Germinal center (tissue), 1 donor: ENCODE measurements around the gene COL9A1.
"Not testable (repeated sequence)": the region's sequence is repeated elsewhere in the genome, so short reads cannot be mapped to it uniquely, and the experiment has no call there.

Source experiments
- DNase-seq: peaks from one replicate; pipeline ENCODE4 v3.0.0; 2012; ENCODE audit warnings: mixed read lengths, low spot score

COL9A1 gene

GRCh38 chr6:70303034-70303525 lies at the start of gene COL9A1:
Gene COL9A1 (minus strand): TSS chr6:70303084. CDS start chr6:70302924, 160 bp downstream.
- DNase-seq, result no peak

- DNase-seq, result no peak
Measured at GRCh38 chr6:70351461-70351860, 48.6 kb upstream of the COL9A1 start.

- DNase-seq, result no peak
Measured at GRCh38 chr6:70345619-70346018, 42.7 kb upstream of the COL9A1 start.

- no peak for DNase-seq
Measured at GRCh38 chr6:70343313-70343712, 40.4 kb upstream of the COL9A1 start.

- DNase-seq, result not testable (repeated sequence)
Measured at GRCh38 chr6:70339810-70340209, 36.9 kb upstream of the COL9A1 start.

DNA sequence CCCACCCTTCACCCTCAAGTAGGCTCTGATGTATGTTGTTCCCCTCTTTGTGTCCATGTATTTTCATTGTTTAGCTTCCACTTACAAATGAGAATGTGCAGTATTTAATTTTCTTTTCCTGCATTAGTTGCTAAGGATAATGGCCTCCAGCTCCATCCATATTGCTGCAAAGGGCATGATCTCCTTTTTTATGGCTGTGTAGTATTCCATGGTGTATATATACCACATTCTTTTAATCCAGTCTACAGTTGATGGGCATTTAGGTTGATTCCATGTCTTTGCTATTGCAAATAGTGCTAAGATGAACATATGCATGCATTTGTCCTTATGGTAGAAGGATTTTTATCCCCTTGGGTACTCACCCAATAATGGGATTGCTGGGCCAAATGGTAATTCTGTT lies 35.9 kb upstream of the COL9A1 start:
- DNase-seq, result no peak

DNA sequence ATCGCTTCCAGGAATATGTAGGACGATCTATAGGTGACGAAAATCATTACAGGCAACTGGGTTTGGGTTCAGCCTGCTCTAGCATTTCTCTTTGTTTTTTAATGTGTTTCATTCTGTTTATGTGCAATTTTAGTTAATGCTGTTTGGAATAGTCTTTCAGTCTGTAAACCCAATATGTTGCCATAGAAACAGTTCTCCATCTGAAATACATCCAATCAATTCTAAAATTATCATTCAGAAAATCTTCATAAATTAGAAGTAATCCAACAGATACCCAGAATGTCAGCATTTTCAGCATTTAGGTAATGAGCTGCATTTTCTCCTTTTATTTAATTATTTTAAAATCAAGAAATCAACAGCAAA lies 34.8 kb upstream of the COL9A1 start:
- no peak for DNase-seq

GRCh38 chr6:70336996-70337742 lies 34.3 kb upstream of the COL9A1 start:
- DNase-seq, result no peak

GRCh38 chr6:70327036-70327435 lies 24.2 kb upstream of the COL9A1 start:
- DNase-seq, result no peak

GRCh38 chr6:70325009-70325408 lies 22.1 kb upstream of the COL9A1 start:
- no peak for DNase-seq

- DNase-seq, result not testable (repeated sequence)
Measured at GRCh38 chr6:70317799-70318198, 14.9 kb upstream of the COL9A1 start.

GRCh38 chr6:70315079-70315751 lies 12.3 kb upstream of the COL9A1 start:
- DNase-seq, result no peak

DNA sequence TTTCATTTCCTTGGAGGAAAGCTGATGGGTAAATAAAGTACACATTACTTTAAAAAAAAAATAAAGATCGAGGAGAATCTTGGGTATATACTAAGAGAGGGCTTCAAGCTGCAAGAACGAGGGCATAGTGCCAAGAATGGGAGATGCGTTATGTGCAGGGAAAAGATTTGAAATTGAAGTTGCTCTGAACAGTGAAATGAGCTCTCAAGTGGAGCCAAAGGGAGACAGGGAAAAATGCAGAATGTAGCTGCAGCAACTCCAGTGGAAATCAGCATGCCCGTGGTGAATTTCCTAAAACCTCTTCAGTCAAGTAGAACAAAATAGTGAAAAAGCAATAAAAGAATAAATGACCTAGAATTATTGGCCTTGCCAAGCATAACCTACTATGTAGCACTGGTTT lies 11.4 kb upstream of the COL9A1 start:
- DNase-seq, result no peak

DNA sequence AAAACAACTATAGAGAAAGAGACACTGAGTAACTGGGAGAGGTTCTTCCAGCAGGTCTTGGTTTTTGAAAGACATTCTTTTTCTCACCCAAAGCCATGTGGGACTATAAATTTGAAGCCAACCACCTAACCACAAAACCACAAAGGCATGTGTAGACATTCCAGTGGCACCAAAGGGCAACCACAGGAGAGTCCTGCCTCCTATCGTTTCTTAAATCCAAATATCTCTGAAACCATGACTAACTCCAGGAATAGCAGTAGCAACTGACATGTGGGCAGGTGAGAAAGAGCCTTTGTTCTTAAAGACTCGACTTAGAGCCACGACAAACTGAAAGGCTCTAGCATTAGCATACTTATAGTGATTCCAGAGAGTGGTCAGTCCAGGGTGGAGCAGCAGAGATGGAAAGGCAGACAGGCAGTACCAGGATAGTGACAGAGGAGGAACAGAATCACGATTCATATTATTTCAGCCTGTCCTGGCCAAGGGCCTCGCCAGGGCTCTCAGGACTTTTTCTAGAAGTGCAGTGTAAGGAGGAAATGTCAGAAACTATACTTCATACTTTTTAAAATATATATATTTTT lies 9.4 kb upstream of the COL9A1 start:
- no peak for DNase-seq

DNA sequence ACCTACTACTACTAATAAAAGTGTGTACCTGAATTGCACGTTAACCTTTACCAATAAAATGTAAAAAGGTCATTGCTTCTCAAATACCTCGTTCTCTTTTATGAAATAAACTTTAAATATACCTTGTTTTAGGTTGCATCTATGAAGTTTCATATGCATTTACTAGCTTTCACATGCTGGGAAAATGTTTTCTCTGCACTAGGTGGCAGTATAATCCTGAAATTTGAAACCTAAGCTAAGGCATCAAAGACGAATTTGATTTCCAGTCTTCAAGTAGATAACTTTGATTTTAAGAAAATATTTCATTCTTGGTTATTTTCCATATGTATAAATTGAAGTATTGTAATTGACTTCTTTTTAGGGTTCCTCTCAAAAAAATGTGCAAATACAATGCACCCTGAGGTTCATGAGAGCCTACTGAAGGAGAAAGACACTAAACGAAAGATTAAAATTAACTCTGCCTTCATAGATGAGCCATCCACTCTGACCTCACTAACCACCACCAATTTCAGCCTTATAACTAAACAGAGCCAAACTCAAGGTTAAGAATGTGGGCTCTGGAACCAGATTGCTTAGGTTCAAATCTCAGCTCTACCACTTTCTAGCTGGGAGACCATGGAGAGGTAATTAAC lies 7.3 kb upstream of the COL9A1 start:
- peak; percentile 5 for DNase-seq

GRCh38 chr6:70309243-70309642 lies 6.4 kb upstream of the COL9A1 start:
- DNase-seq, result no peak

GRCh38 chr6:70308142-70308541 lies 5.3 kb upstream of the COL9A1 start:
- DNase-seq, result not testable (repeated sequence)

GRCh38 chr6:70307008-70307407 lies 4.1 kb upstream of the COL9A1 start:
- DNase-seq, result no peak

DNA sequence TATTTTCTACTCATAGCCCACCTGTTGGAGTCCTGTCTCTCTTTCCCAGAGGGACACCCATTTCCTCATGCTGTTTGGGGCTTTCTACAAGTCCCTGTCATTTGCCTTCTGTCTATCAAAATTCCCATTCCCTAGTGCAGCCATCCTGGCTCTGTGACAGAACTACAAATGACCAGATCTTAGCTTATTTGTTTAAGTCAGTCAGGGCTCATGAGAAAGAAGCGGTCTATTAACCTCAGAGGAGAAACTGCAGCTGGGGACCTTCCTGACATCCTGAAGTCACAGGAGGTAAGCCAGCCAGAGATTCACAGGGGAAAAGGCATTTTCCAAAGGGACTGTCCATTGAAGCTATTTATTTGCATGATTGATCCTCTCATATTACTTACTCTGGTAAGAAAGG lies 1.7 kb upstream of the COL9A1 start:
- DNase-seq, result no peak

- no peak for DNase-seq
Measured at GRCh38 chr6:70299456-70299855, 3.4 kb downstream of the COL9A1 start.

GRCh38 chr6:70298068-70298467 lies 4.8 kb downstream of the COL9A1 start:
- DNase-seq, result no peak

DNA sequence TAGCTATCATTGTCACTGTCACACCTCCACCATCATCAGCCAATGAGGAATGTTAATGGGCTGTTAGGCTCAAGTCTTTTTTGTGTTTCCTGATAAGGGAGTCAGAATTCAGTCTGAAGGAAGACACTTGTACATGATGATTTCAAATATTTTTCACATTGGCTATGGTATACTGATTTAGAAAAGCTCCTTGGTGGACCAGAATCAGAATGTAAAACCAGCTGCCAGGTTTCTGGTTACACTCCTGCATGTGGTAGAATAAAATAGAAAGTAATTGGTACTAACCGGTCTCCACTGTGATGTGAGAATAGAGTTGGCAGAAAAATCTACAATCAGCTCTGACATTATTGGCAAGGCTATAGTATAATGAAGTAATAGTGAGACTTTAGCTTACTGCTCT lies 10.7 kb downstream of the COL9A1 start:
- no peak for DNase-seq

GRCh38 chr6:70289299-70289698 lies 13.6 kb downstream of the COL9A1 start:
- no peak for DNase-seq
